ENCODE results near the gene SEZ6L.
A peak's percentile ranks its signal among the peaks of the same experiment; 100 is the strongest.

SEZ6L gene

GRCh38 chr22:26409719-26410335 lies 240.6 kb downstream of the SEZ6L start:
- Mint-ChIP-seq H3K4me3 (no peak overlapping the region), H3K36me3 (ENCODE audit: insufficient read depth) (no peaks in the 10 kb centered on the region), H3K4me1 (ENCODE audit: low read depth in 2 of 2) (no peaks in the 10 kb centered on the region), H3K9me3 (no peaks in the 10 kb centered on the region), H3K27ac (no peak overlapping the region), H3K27me3 (peaks cover 5 to 8% of the 10 kb centered on the region in 2 donors)
- ATAC-seq (replicated peaks) = no peak
- no peak for DNase-seq

GRCh38 chr22:26410386-26410785 lies 241.1 kb downstream of the SEZ6L start:
- Mint-ChIP-seq H3K27me3 (peaks cover 5% of the 10 kb centered on the region in 2 donors), H3K4me1 (ENCODE audit: low read depth in 2 of 2) (no peaks in the 10 kb centered on the region), H3K9me3 (no peaks in the 10 kb centered on the region), H3K4me3 (no peak overlapping the region), H3K27ac (no peak overlapping the region), H3K36me3 (ENCODE audit: insufficient read depth) (no peaks in the 10 kb centered on the region)
- ATAC-seq (replicated peaks) (no peak), DNase-seq (no peak)

GRCh38 chr22:26414347-26414746 lies 245.1 kb downstream of the SEZ6L start:
- Mint-ChIP-seq H3K4me1 (ENCODE audit: low read depth in 2 of 2) (no peaks in the 10 kb centered on the region), H3K9me3 (no peaks in the 10 kb centered on the region), H3K27me3 (peaks cover 16 to 37% of the 10 kb centered on the region in 2 donors), H3K36me3 (ENCODE audit: insufficient read depth) (peaks cover 4% of the 10 kb centered on the region), H3K27ac (no peak overlapping the region), H3K4me3 (no peak overlapping the region)
- ATAC-seq (replicated peaks) = no peak
- no peak for DNase-seq

DNA sequence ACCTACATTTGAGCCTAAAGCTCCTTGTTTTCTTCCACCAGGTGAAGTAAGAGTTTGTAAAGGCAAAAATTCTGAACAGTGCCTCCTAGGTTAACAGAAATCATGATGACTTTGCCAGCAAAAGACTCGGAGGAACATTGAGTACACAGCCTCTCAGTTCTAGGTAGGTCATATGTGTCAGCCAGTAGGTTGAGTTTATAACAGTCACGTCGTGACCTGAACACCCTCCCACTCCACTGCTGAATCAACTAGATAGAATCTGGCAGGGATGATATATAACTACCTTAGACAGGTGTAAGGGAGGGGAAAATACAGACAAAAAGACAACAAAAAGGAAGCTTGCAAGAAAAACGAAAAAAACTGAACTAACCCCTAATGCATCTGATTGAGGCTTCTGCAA lies 247.0 kb downstream of the SEZ6L start:
- H3K4me3 Mint-ChIP-seq = no peak overlapping the region
- no peaks in the 10 kb centered on the region for H3K4me1 Mint-ChIP-seq (ENCODE audit: low read depth in 2 of 2)
- H3K36me3 Mint-ChIP-seq (ENCODE audit: insufficient read depth) = peaks cover 4% of the 10 kb centered on the region
- no peak overlapping the region for H3K27ac Mint-ChIP-seq
- DNase-seq = no peak
- no peaks in the 10 kb centered on the region for H3K9me3 Mint-ChIP-seq
- no peak for ATAC-seq (replicated peaks)
- peaks cover 12 to 43% of the 10 kb centered on the region in 2 donors for H3K27me3 Mint-ChIP-seq

DNA sequence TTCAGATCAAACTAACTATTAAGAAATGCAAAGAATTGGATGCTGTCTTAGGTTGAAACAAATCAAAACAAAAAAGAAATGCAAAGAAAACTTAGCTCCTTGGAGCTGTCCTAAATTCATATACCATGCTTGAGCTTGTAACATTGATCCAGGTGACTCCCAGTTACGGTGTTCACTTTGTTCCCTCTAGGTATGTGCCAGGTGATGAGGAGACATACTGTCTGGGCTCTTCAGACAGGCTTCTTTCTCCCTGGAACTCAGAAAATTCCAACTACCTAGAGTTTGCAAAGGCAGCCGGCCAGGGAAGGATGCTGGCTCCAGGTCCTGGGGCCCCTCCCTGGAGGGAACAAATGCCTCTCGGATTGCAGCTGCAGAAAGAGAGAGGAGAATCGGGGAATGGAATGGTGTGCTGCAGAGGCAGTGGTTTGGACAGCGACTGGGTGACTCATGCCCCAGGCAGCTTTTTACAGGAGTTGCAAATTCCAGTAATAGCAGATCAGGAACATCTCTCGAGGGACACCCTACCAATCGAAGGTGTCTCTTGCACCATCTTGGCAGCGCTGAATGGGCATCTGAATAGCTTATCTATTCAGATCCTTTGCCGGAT lies 247.5 kb downstream of the SEZ6L start:
- peaks cover 4% of the 10 kb centered on the region for H3K36me3 Mint-ChIP-seq (ENCODE audit: insufficient read depth)
- DNase-seq (no peak), ATAC-seq (replicated peaks) (no peak)
- no peak overlapping the region for H3K4me3 Mint-ChIP-seq
- H3K27me3 Mint-ChIP-seq = peaks cover 12 to 48% of the 10 kb centered on the region in 2 donors
- H3K4me1 Mint-ChIP-seq (ENCODE audit: low read depth in 2 of 2) = no peaks in the 10 kb centered on the region
- no peak overlapping the region for H3K27ac Mint-ChIP-seq
- H3K9me3 Mint-ChIP-seq = no peaks in the 10 kb centered on the region

DNA sequence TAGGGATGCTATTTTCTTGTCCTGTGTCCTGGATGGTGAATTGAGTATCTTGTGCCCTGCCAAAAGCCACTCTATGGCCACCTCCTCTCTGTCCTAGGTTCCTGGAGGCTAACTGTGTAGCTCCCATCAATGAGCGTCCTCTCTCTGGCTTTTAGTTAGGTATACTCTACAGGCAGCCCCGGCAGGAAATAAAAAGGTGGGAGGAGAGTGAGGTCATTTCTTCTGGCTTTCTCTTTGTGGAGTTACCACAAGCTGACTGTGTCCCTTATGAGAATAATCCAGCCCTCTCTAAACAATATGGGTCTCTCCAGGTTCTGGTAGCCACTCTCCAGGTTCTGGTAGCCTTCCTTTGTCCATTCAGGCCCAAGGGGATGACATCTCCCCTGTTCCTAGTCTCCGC lies 248.1 kb downstream of the SEZ6L start:
- no peak for ATAC-seq (replicated peaks)
- Mint-ChIP-seq H3K9me3 (no peaks in the 10 kb centered on the region), H3K4me3 (no peak overlapping the region), H3K27me3 (peaks cover 16 to 54% of the 10 kb centered on the region in 2 donors), H3K4me1 (ENCODE audit: low read depth in 2 of 2) (no peaks in the 10 kb centered on the region), H3K27ac (no peak overlapping the region), H3K36me3 (ENCODE audit: insufficient read depth) (peaks cover 4% of the 10 kb centered on the region)
- no peak for DNase-seq

GRCh38 chr22:26418620-26419019 lies 249.4 kb downstream of the SEZ6L start:
- Mint-ChIP-seq H3K27me3 (peaks cover 19 to 56% of the 10 kb centered on the region in 2 donors), H3K4me3 (no peak overlapping the region), H3K36me3 (ENCODE audit: insufficient read depth) (peaks cover 4% of the 10 kb centered on the region), H3K4me1 (ENCODE audit: low read depth in 2 of 2) (no peaks in the 10 kb centered on the region), H3K9me3 (no peaks in the 10 kb centered on the region), H3K27ac (no peak overlapping the region)
- DNase-seq = no peak
- no peak for ATAC-seq (replicated peaks)

DNA sequence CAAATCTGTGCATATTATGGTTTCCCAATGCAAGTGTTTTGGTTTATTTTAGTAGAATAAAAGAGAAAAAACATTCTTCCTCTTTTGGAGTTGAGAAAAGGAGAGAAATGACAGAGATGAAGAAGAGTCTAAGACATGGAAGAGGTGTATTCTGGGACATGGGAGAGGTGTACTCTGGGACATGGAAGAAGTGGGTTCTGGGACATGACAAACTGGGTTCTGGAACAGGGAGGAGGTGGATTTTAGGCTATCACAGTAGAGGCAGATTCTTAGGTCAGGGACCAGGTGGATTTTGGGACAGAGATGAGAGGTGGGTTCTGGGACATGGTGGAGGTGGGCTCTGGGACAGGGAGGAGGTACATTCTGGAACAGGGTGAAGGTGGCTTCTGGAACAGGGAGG lies 257.7 kb downstream of the SEZ6L start:
- Mint-ChIP-seq H3K4me1 (ENCODE audit: low read depth in 2 of 2) (peaks cover 19 to 24% of the 10 kb centered on the region in 2 donors), H3K36me3 (ENCODE audit: insufficient read depth) (peaks cover 11% of the 10 kb centered on the region), H3K9me3 (no peaks in the 10 kb centered on the region), H3K27me3 (peaks cover 16 to 17% of the 10 kb centered on the region in 2 donors), H3K4me3 (peak overlapping the region; percentile 27 to 69), H3K27ac (peak overlapping the region; percentile 84 to 94)
- DNase-seq = no peak
- ATAC-seq (replicated peaks) = no peak

DNA sequence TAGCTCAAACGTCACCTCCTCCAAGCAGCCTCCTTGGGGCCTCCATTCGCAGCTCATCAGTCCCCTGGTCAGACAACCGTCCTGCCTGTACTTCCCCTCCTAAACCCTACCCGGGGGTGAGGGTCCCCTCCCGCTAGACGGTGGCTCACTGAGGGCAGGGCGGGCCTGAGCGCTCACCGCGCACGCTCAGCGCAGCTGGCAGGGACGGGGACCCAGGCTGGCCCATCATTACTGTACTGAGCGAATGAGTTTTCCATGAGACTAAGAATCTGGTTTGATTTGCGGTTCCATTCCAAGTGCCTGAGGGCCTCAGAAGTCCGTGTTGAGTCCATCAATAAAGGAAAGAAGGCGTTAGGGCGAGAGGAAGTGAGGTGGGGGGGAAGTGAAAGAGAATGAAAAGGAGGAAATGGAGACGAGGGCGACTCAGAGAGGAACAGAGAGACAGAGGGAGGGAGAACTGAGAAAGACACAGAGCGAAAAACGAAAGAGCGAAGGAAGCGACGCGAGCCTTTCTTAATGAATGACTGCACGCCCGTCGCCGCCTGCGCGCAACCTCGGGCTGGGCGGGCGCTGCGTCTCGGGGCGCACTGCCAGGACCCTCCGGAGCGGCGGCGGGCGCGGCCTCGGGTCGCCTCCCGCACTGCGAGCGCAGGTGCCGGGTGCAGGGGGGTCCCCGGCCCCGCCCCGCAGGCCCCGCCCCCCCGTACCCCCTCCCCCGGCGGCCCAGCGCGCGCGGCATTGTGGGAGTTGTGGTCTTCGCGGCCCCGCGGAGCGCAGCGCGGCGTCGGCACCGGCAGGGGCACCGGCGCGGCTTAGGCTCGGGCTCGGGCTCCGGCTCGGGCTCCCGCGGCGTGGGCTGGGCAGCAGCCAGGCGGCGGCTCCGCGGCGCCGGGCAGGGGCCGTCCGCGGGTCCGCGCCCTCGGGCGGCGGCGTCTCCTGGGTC lies 259.5 kb downstream of the SEZ6L start, which contains the start of gene ASPHD2:
ASPHD2 (plus strand) TSS at position 746 of the 943 bp plus-strand sequence. CDS start 4,356 bp downstream, outside the sequence.
- peaks cover 19 to 30% of the 10 kb centered on the region in 2 donors for H3K4me1 Mint-ChIP-seq (ENCODE audit: low read depth in 2 of 2)
- DNase-seq = peak; percentile 71 to 79 (median 78)
- ATAC-seq (replicated peaks) = peak; percentile 86
- peaks cover 9 to 10% of the 10 kb centered on the region in 2 donors for H3K27me3 Mint-ChIP-seq
- H3K4me3 Mint-ChIP-seq = peak within 1 kb of the TSS; percentile 94 to 95
- H3K9me3 Mint-ChIP-seq = no peaks in the 10 kb centered on the region
- H3K27ac Mint-ChIP-seq = peak within 1 kb of the TSS; percentile 96 to 98
- H3K36me3 Mint-ChIP-seq (ENCODE audit: insufficient read depth) = peaks cover 14% of the 10 kb centered on the region

DNA sequence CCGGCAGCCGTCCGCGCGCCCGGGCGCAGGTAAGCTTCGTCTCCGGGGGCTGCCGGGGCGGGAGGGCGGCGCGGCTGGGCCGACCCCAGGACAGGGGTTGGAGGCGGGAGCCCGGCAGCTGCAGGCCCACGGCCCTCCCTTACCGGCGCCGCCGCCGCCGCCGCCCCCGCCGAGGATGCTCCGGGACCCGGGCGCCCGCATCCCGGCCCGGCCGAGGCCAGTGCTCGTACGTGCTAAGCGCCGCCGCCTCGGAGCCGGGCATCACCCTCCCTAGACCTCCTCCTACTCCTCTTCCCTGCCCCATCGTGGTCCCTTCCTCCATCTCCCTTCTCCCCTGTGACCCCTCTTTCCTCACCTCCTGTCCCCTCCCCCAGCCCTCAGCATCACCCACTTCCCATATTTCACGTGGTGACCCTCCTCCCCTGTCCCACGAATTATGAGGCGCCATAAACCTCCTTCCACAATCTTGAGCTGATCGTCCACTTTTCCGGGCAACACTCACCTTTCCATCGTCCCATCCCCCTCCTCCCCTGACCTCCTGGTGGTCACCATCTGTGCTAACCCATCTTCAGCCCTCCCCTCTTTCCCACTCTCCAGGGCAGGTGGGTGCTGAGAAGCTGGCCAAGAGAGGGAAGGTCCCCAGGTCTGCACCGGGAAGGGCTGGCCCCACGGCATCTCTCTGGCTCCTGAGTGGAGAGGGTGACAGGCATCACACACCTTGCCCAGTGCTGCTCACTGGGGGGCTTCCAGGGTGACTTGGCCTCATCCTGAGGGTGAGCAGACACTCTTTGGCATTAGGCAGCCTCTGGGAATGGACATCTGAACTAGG lies 260.4 kb downstream of the SEZ6L start:
- DNase-seq (no peak), ATAC-seq (replicated peaks) (peak; percentile 11)
- peaks cover 19 to 30% of the 10 kb centered on the region in 2 donors for H3K4me1 Mint-ChIP-seq (ENCODE audit: low read depth in 2 of 2)
- peak overlapping the region; percentile 85 to 86 for H3K4me3 Mint-ChIP-seq
- peaks cover 9 to 10% of the 10 kb centered on the region in 2 donors for H3K27me3 Mint-ChIP-seq
- H3K27ac Mint-ChIP-seq = peak overlapping the region; percentile 80 to 82
- no peaks in the 10 kb centered on the region for H3K9me3 Mint-ChIP-seq
- H3K36me3 Mint-ChIP-seq (ENCODE audit: insufficient read depth) = peaks cover 18% of the 10 kb centered on the region

DNA sequence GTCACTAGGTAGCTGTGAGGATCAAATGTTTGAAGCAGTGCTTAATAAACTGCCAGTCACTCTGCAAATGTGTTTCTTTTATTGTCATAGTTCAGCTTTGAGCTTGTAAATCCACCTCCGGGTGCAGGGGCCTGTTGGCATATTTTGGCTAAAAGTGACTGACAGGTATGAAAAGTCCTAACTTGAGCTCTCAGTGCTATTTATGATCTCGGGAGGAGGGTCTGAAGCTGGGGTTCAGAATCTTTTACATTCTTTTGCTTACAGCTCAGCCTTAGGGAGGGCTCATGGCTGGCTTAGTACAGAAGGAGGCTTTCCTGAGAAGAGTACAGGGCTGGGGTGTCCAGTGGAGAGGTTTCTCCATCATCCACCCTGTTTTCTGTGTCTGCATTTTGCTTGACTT lies 261.3 kb downstream of the SEZ6L start:
- Mint-ChIP-seq H3K9me3 (no peaks in the 10 kb centered on the region), H3K4me3 (peak overlapping the region; percentile 85 to 86), H3K27ac (peak overlapping the region; percentile 80 to 82), H3K27me3 (peaks cover 5 to 6% of the 10 kb centered on the region in 2 donors), H3K4me1 (ENCODE audit: low read depth in 2 of 2) (peaks cover 26 to 38% of the 10 kb centered on the region in 2 donors), H3K36me3 (ENCODE audit: insufficient read depth) (peaks cover 18% of the 10 kb centered on the region)
- ATAC-seq (replicated peaks) (no peak), DNase-seq (no peak)

DNA sequence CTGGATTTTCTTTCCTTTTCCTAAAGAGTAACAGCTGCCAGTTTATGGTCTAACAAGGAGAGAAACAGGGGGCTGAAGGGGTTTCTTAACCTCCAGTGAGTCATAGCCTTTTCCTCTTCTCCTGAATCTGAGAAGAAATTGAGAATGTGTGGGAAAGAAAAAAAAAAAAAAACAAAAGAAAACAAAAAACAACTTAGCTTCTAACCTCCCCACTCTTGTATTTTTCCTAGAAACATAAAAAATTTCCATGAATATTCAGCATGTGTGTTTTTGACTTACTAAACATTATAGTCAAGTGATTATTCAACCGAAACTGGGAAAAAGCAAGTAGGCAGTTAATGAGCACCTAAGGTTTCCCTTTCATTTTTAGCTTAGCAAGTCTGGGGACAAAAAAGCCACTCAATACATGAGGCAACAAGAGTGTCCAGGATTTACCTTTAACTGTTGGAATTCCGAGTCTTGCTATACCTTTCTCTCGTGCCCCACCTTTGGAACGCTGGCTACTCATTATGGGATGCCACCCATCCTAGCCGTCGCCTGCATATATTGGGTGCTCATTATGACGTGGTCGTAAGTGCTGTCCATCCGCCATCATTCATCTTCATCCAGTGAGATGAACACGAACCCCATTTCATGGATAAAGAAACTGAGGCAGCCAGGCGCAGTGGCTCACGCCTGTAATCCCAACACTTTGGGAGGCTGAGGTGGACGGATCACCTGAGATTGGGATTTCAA lies 262.2 kb downstream of the SEZ6L start:
- H3K27ac Mint-ChIP-seq = peak overlapping the region in 1 of 2 donors; percentile 82
- H3K4me1 Mint-ChIP-seq (ENCODE audit: low read depth in 2 of 2) = peaks cover 30 to 44% of the 10 kb centered on the region in 2 donors
- ATAC-seq (replicated peaks) (no peak), DNase-seq (no peak)
- H3K9me3 Mint-ChIP-seq = no peaks in the 10 kb centered on the region
- H3K27me3 Mint-ChIP-seq = no peaks in the 10 kb centered on the region
- peak overlapping the region in 1 of 2 donors; percentile 86 for H3K4me3 Mint-ChIP-seq
- H3K36me3 Mint-ChIP-seq (ENCODE audit: insufficient read depth) = peaks cover 18% of the 10 kb centered on the region

Measured in effector memory CD8-positive, alpha-beta T cell (primary cell).